H1 (cell line): ENCODE measurements around the gene RBMS2. TPM values are rescaled to one million over a fixed set of nuclear protein-coding genes. Genes with fewer than 3 reads are reported as not detected.

Experiments used
- CTCF ChIA-PET: fragments of 300-600 bp; sonication (Branson Sonifier 250); formaldehyde crosslinking; loops from one replicate; lab custom pipeline; 2021; ENCODE audit not compliant: partially characterized antibody; lab: Charles Lee
- POLR2A ChIA-PET: fragments of 300-600 bp; sonication (Branson Sonifier 250); formaldehyde crosslinking; loops from one replicate; lab custom pipeline; 2021; ENCODE audit warnings: inconsistent platforms; ENCODE audit not compliant: partially characterized antibody; lab: Charles Lee
- DNase-seq, 2 experiments: peaks; one replicate each; pipeline versions ENCODE4 v3.0.0 to v3.0.0-alpha.2; 2010 to 2022; ENCODE audit warnings: low spot score in 2 of 2, low read depth in 1 of 2, mixed read lengths in 1 of 2
- FAIRE-seq: peaks from 2 replicates; lab custom pipeline; 2011; peaks lifted over from hg19 to GRCh38; lab: Jason Lieb, UNC
- H2AFZ ChIP-seq: 2 replicates; pipeline ENCODE4 v1.8.1; 2012; ENCODE audit warnings: low read length, inconsistent platforms
- H2AK5ac ChIP-seq: 2 replicates; pipeline ENCODE4 v1.6.1; 2013; ENCODE audit warnings: low read depth, low read length
- H2BK120ac ChIP-seq: replicated peaks from 2 replicates; pipeline ENCODE3; 2013; ENCODE audit warnings: low read depth, low read length, inconsistent platforms
- H2BK12ac ChIP-seq: 2 replicates; pipeline ENCODE4 v1.6.1; 2013; ENCODE audit warnings: low read depth, low read length
- H2BK15ac ChIP-seq: 2 replicates; pipeline ENCODE4 v1.6.1; 2013; ENCODE audit warnings: low read length
- H2BK20ac ChIP-seq: 2 replicates; pipeline ENCODE4 v1.6.1; 2013; ENCODE audit warnings: low read length
- H2BK5ac ChIP-seq: 2 replicates; pipeline ENCODE4 v1.6.1; 2013; ENCODE audit warnings: low read depth, low read length
- H3K14ac ChIP-seq: 2 replicates; pipeline ENCODE4 v1.6.1; 2013; ENCODE audit warnings: inconsistent platforms; ENCODE audit not compliant: insufficient read length
- H3K18ac ChIP-seq: 2 replicates; pipeline ENCODE4 v1.6.1; 2013; ENCODE audit warnings: low read length; ENCODE audit errors: extremely low read depth
- H3K23ac ChIP-seq: 2 replicates; pipeline ENCODE4 v1.6.1; 2013; ENCODE audit warnings: inconsistent platforms; ENCODE audit not compliant: insufficient read length
- H3K23me2 ChIP-seq: 2 replicates; pipeline ENCODE4 v1.6.1; 2013; ENCODE audit warnings: low read depth, low read length
- H3K27ac ChIP-seq: 2 replicates; pipeline ENCODE4 v1.6.1; 2011; ENCODE audit warnings: low read depth, low read length, inconsistent platforms
- H3K27me3 ChIP-seq, 4 experiments: replicated peaks in 1 of 4; 1 replicate in 1 of 4; 2 replicates in 3 of 4; pipeline versions ENCODE4 v1.6.1 to v1.8.1; 2011 to 2013; ENCODE audit warnings: low read length in 3 of 4, mild to moderate bottlenecking in 3 of 4, inconsistent platforms in 2 of 4, mixed read lengths in 2 of 4, moderate library complexity in 1 of 4; ENCODE audit not compliant: control insufficient read depth in 3 of 4, insufficient read depth in 3 of 4; ENCODE audit errors: extremely low read depth in 1 of 4
- H3K36me3 ChIP-seq, 4 experiments: 2 replicates each; pipeline versions ENCODE4 v1.6.1 to v1.8.1; 2011 to 2013; ENCODE audit warnings: mild to moderate bottlenecking in 4 of 4, low read length in 3 of 4, moderate library complexity in 2 of 4, control low read depth in 1 of 4, inconsistent platforms in 1 of 4; ENCODE audit not compliant: insufficient read depth in 4 of 4, control insufficient read depth in 2 of 4
- H3K4ac ChIP-seq: replicated peaks from 2 replicates; pipeline ENCODE3; 2013; ENCODE audit warnings: low read length, low read depth, mixed read lengths, inconsistent platforms; ENCODE audit not compliant: insufficient read length
- H3K4me1 ChIP-seq, 4 experiments: replicated peaks in 1 of 4; 1 replicate in 1 of 4; 2 replicates in 3 of 4; pipeline versions ENCODE4 v1.6.1 to v1.8.1; 2011 to 2013; ENCODE audit warnings: low read length in 3 of 4, inconsistent platforms in 2 of 4, mixed read lengths in 1 of 4; ENCODE audit not compliant: insufficient read depth in 4 of 4, control insufficient read depth in 3 of 4
- H3K4me2 ChIP-seq, 2 experiments: 2 replicates each; pipeline versions ENCODE4 v1.6.1 to v1.8.1; 2011 to 2013; ENCODE audit warnings: low read depth in 2 of 2, low read length in 2 of 2, control low read depth in 1 of 2, inconsistent platforms in 1 of 2, mild to moderate bottlenecking in 1 of 2; ENCODE audit not compliant: insufficient read depth in 1 of 2
- H3K4me3 ChIP-seq, 4 experiments: fragments of 200-600, 300-600 bp in 1 of 4; sonication (generic), shearing (Covaris generic), sonication (Bioruptor Twin) in 1 of 4; 2 replicates each; pipeline versions ENCODE4 v1.5.1 to v1.8.1; 2011 to 2016; ENCODE audit warnings: low read length in 4 of 4, low read depth in 3 of 4, control low read depth in 2 of 4, inconsistent platforms in 2 of 4, mild to moderate bottlenecking in 2 of 4, mixed read lengths in 1 of 4, moderate library complexity in 1 of 4; ENCODE audit not compliant: insufficient read depth in 2 of 4; ENCODE audit errors: extremely low read depth in 1 of 4
- H3K56ac ChIP-seq: replicated peaks from 2 replicates; pipeline ENCODE3; 2013; ENCODE audit warnings: low read depth, mild to moderate bottlenecking, mixed read lengths, low read length, inconsistent platforms; ENCODE audit not compliant: insufficient read length
- H3K79me1 ChIP-seq: 2 replicates; pipeline ENCODE4 v1.6.1; 2013; ENCODE audit warnings: low read depth, low read length, control low read depth
- H3K79me2 ChIP-seq, 2 experiments: 2 replicates each; pipeline versions ENCODE4 v1.6.1 to v1.8.1; 2012 to 2013; ENCODE audit warnings: low read length in 2 of 2, mild to moderate bottlenecking in 2 of 2, inconsistent platforms in 1 of 2; ENCODE audit not compliant: insufficient read depth in 2 of 2, control insufficient read depth in 1 of 2
- H3K9ac ChIP-seq, 4 experiments: replicated peaks in 1 of 4; 1 replicate in 1 of 4; 2 replicates in 3 of 4; pipeline versions ENCODE4 v1.6.1 to v1.8.1; 2011 to 2013; ENCODE audit warnings: low read depth in 3 of 4, low read length in 3 of 4, control low read depth in 2 of 4, mild to moderate bottlenecking in 2 of 4, moderate library complexity in 2 of 4, inconsistent platforms in 1 of 4; ENCODE audit errors: extremely low read depth in 1 of 4
- H3K9me3 ChIP-seq, 2 experiments: 2 replicates each; pipeline versions ENCODE4 v1.6.1 to v1.8.1; 2012 to 2013; ENCODE audit warnings: mild to moderate bottlenecking in 2 of 2, moderate library complexity in 2 of 2, control low read depth in 1 of 2, inconsistent platforms in 1 of 2, low read depth in 1 of 2, low read length in 1 of 2, mixed read lengths in 1 of 2; ENCODE audit not compliant: insufficient read depth in 2 of 2
- H4K20me1 ChIP-seq, 2 experiments: replicated peaks in 1 of 2; 2 replicates each; pipeline versions ENCODE3 to v1.8.1; 2011 to 2013; ENCODE audit warnings: inconsistent platforms in 2 of 2, low read length in 2 of 2, mild to moderate bottlenecking in 1 of 2; ENCODE audit not compliant: insufficient read depth in 2 of 2, control insufficient read depth in 1 of 2
- H4K5ac ChIP-seq: 2 replicates; pipeline ENCODE4 v1.6.1; 2013; ENCODE audit warnings: low read length, low read depth, mixed read lengths, inconsistent platforms; ENCODE audit not compliant: insufficient read length
- H4K8ac ChIP-seq: 2 replicates; pipeline ENCODE4 v1.8.0; 2013; ENCODE audit warnings: mild to moderate bottlenecking, moderate library complexity, low read length, inconsistent platforms; ENCODE audit not compliant: insufficient read depth; ENCODE audit errors: extremely low read depth
- H4K91ac ChIP-seq: replicated peaks from 2 replicates; pipeline ENCODE3; 2013; ENCODE audit warnings: low read length, mixed read lengths, inconsistent platforms; ENCODE audit not compliant: insufficient read length
- SAP30 ChIP-seq: fragments of 300-600 bp; sonication (generic); IDR thresholded peaks from 2 replicates; pipeline ENCODE4 v1.7.1; 2012; ENCODE audit warnings: low read length, moderate library complexity, mild to moderate bottlenecking, inconsistent platforms; ENCODE audit not compliant: insufficient read depth, insufficient replicate concordance
- WGBS, 2 experiments: shearing (Covaris generic) in 1 of 2; methylation state at CpG; one replicate each; pipeline versions ENCODE4 v1.1.6 to v1.1.7; 2013 to 2015; ENCODE audit warnings: low lambda C conversion rate in 2 of 2, mixed read lengths in 2 of 2, inconsistent platforms in 1 of 2, low coverage in 1 of 2, missing lambda C conversion rate in 1 of 2; ENCODE audit not compliant: insufficient replicate concordance in 2 of 2, insufficient coverage in 1 of 2, insufficient read length in 1 of 2; ENCODE audit errors: extremely low coverage in 1 of 2, missing lambda C conversion rate in 1 of 2; 5-methylcytosine and 5-hydroxymethylcytosine counted together
- polyA plus RNA-seq, 7 experiments: library from polyadenylated mRNA; depleted of rRNA in 3 of 7; stranded (reverse) in 5 of 7; unstranded in 2 of 7; fragments of >200 nt in 5 of 7; fragments of 200-250 nt in 2 of 7; gene quantifications; 1 replicate in 5 of 7; 2 replicates in 1 of 7; 4 replicates in 1 of 7; pipeline versions ENCODE4 v1.2.1 to v1.2.3, GENCODE V29; 2011 to 2013; ENCODE audit warnings: missing spikeins in 2 of 7, mixed read lengths in 2 of 7
- total RNA-seq: library from RNA; stranded (reverse); fragmentation: NEBNext Ultra II Directional; extraction: Animal tissue kit (Norgen Biotek cat#: 25700); gene quantifications from 2 replicates; pipeline ENCODE4 v1.2.1, GENCODE V29; 2021

RBMS2 gene
- total and polyA plus RNA-seq, 2 of the 8 experiments (the other 6 are each of a cell fraction or from before 2014, with no cell fraction given) = 9.6 to 31.3 TPM

GRCh38 chr12:56599797-56600196 lies 78.2 kb downstream of the RBMS2 start:
- no peaks in the 10 kb centered on the region for H3K23me2 ChIP-seq
- no peak overlapping the region for H4K8ac ChIP-seq
- ChIA-PET CTCF (interaction anchor here (1.0 to 5.0 kb wide), 7 partner anchors 9 to 64 kb away, joined by 3 to 29 read pairs (median 11); partner anchors contain the start of gene BAZ2A), POLR2A (interaction anchor here (1.7 kb wide), 1 partner anchor 29 kb away, joined by 4 read pairs; no protein-coding TSS in a partner anchor)
- no peak overlapping the region for H2BK5ac ChIP-seq
- no peaks in the 10 kb centered on the region for H3K79me2 ChIP-seq
- H3K79me1 ChIP-seq = no peaks in the 10 kb centered on the region
- no peak overlapping the region for H3K56ac ChIP-seq
- no peak overlapping the region for H2BK12ac ChIP-seq
- DNase-seq (no peak), FAIRE-seq (no peak)
- no peak overlapping the region for H3K23ac ChIP-seq
- H3K14ac ChIP-seq = no peak overlapping the region
- peaks cover 0 to 3% of the 10 kb centered on the region in 2 experiments for H4K20me1 ChIP-seq
- no peaks in the 10 kb centered on the region for H3K27me3 ChIP-seq
- TF ChIP-seq SAP30 = no peak
- no peak overlapping the region for H2AK5ac ChIP-seq
- no peak overlapping the region for H4K91ac ChIP-seq
- H3K4me2 ChIP-seq = no peak overlapping the region
- H2BK20ac ChIP-seq = no peak overlapping the region
- peaks cover 0 to 6% (median 2%) of the 10 kb centered on the region in 4 experiments; a peak in 2 of 7 replicates for H3K4me1 ChIP-seq
- no peak overlapping the region for H2AFZ ChIP-seq
- no peak overlapping the region for H4K5ac ChIP-seq
- no peak overlapping the region for H3K18ac ChIP-seq
- no peaks in the 10 kb centered on the region for H3K9me3 ChIP-seq
- H2BK120ac ChIP-seq = no peak overlapping the region
- H3K27ac ChIP-seq = no peak overlapping the region
- H3K9ac ChIP-seq = no peak overlapping the region
- H3K4me3 ChIP-seq = no peak overlapping the region
- peaks cover 50 to 80% (median 62%) of the 10 kb centered on the region in 4 experiments for H3K36me3 ChIP-seq
- WGBS, 2 experiments = 95% methylated on average over 10 of the region's 10 CpGs; no CpG with 5 or more reads in 1 of the 2 experiments
- H2BK15ac ChIP-seq = no peak overlapping the region
- no peak overlapping the region for H3K4ac ChIP-seq
